HAP-1 (cell line): Measurements from ENCODE around the gene MYH7.
"Not testable (repeated sequence)": the region's sequence is repeated elsewhere in the genome, so short reads cannot be mapped to it uniquely, and the experiment has no call there.

Source experiments
- DNase-seq, 2 experiments: peaks; one replicate each; pipeline ENCODE4 v3.0.0-alpha.2; 2016 to 2020; ENCODE audit warnings: low spot score in 2 of 2
- H3K27me3 ChIP-seq: fragments of 250-450 bp; sonication (Bioruptor Pico); 2 replicates; pipeline ENCODE4 v1.5.1; 2020; ENCODE audit warnings: low read depth, mild to moderate bottlenecking, moderate library complexity
- H3K36me3 ChIP-seq: fragments of 250-450 bp; sonication (Bioruptor Pico); replicated peaks from 2 replicates; pipeline ENCODE4 v1.5.1; 2020; ENCODE audit warnings: mild to moderate bottlenecking
- H3K4me1 ChIP-seq: fragments of 250-450 bp; sonication (Bioruptor Pico); 2 replicates; pipeline ENCODE4 v1.5.1; 2020; ENCODE audit warnings: mild to moderate bottlenecking
- H3K4me3 ChIP-seq: fragments of 250-450 bp; sonication (Bioruptor Pico); 2 replicates; pipeline ENCODE4 v1.5.1; 2020; ENCODE audit warnings: mild to moderate bottlenecking, moderate library complexity
- H3K9me3 ChIP-seq: fragments of 250-450 bp; sonication (Bioruptor Pico); 2 replicates; pipeline ENCODE4 v1.5.1; 2020; ENCODE audit warnings: mild to moderate bottlenecking, moderate library complexity
- in situ Hi-C: fragments of 300-500 bp; cut with MboI; formaldehyde crosslinking; loops from 3 replicates; pipeline ENCODE4 v1.14.3; 2020; ENCODE audit warnings: low sequenced_read_pairs, inconsistent platforms, mixed read lengths

Gene MYH7

DNA sequence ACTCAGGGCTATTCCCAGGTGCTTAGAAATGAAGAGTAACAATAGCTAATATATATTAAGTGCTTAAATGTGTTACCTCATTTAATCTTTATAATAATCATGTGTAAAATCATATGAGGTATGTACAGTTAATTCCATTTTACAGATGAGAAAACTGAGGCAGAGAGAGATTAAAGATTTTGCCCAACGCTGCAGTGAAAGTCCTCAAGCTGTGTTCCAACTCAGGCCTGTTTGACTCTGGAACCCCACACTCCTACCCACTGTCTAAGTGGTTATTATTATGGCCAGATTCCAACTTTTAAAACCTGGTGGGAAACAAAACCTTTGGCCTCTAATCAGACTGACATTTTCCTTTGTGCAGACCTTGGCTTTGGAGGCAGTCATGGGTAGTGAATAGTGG is 48.5 kb downstream of the MYH7 start:
- in situ Hi-C loops: no loop called here

DNA sequence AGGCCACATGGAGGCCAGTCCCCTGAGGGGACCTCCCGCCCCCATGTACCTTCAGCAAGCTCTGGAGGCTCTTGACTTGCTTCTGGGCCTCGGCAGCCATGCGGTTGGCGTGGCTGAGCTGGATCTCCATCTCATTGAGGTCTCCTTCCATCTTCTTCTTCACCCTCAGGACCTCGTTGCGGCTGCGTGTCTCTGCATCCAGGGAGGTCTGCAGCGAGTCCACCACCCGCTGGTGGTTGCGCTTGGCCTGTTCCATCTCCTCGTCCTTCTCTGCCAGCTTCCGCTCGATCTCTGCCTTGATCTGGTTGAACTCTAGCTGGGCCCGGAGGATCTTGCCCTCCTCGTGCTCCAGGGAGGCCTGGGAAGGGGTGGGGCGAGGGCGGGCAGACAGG is 49.2 kb downstream of the MYH7 start:
- in situ Hi-C loops: not testable (repeated sequence)

More for the DNA sequence above, 48.5 kb downstream of the MYH7 start:
- Histone ChIP-seq H3K4me1 (no peaks in the 10 kb centered on the region), H3K9me3 (no peaks in the 10 kb centered on the region), H3K36me3 (no peaks in the 10 kb centered on the region), H3K27me3 (peaks cover 6% of the 10 kb centered on the region), H3K4me3 (no peak overlapping the region)
- no peak for DNase-seq

DNA sequence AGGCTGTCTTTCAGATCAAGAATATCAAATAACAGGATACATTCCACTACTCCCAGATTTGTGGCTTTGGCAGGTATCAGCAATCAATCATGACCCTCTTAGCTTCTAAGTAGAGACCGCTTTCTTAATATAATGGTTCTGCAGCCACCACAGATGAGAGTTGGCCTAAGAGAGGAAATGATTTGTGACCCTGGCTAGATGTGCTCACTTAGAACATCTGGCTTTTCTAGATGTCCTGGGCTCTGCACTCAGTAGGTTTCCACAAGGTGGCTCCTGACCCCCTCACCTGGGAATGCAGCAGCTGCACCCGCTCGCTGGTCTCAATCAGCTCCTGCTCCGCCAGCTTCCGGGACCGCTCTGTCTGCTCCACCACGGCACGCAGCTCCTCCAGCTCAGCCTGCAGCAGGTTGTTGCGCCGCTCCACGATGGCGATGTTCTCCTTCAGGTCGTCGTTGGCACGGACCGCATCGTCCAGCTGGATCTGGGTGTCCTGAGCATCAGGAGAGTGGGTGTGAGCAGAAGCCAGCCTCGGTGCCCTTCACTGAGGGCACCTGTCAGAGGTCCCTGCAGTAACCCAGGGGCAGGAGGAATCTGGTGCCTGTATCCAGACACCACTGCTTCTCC is 49.7 kb downstream of the MYH7 start:
- H3K27me3 ChIP-seq: peaks cover 5% of the 10 kb centered on the region
- DNase-seq: no peak
- no peak overlapping the region for H3K4me3 ChIP-seq
- H3K4me1 ChIP-seq: no peaks in the 10 kb centered on the region
- in situ Hi-C loops: no loop called here
- H3K36me3 ChIP-seq: no peaks in the 10 kb centered on the region
- no peaks in the 10 kb centered on the region for H3K9me3 ChIP-seq

More for the DNA sequence above, 49.2 kb downstream of the MYH7 start:
- not testable (repeated sequence) for DNase-seq, H3K36me3 ChIP-seq, H3K4me1 ChIP-seq, H3K9me3 ChIP-seq, H3K27me3 ChIP-seq, H3K4me3 ChIP-seq

DNA sequence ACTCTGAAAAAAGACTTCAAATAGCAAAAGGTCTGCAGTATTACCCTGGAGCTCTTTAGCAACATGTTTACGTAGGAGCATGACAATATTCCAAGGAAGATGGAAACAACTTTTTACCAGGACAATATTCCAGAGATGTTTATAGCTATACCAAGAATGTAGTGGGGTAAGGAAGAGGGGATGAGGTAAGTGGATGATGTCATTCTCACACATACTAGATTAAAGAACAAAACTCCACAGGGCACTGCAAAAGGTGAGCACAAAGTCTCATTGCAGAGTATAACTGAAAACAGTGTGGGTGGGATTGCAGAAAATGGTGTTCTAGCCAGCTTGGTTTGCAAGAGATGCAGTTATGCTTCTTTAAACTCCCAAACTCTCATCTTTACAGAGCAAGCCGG is 50.2 kb downstream of the MYH7 start:
- in situ Hi-C loops: no loop called here
- Histone ChIP-seq H3K36me3 (no peaks in the 10 kb centered on the region), H3K27me3 (peaks cover 5% of the 10 kb centered on the region; the same call in 1 of the 2 replicates), H3K4me3 (no peak overlapping the region), H3K4me1 (no peaks in the 10 kb centered on the region), H3K9me3 (no peaks in the 10 kb centered on the region)
- no peak for DNase-seq

DNA sequence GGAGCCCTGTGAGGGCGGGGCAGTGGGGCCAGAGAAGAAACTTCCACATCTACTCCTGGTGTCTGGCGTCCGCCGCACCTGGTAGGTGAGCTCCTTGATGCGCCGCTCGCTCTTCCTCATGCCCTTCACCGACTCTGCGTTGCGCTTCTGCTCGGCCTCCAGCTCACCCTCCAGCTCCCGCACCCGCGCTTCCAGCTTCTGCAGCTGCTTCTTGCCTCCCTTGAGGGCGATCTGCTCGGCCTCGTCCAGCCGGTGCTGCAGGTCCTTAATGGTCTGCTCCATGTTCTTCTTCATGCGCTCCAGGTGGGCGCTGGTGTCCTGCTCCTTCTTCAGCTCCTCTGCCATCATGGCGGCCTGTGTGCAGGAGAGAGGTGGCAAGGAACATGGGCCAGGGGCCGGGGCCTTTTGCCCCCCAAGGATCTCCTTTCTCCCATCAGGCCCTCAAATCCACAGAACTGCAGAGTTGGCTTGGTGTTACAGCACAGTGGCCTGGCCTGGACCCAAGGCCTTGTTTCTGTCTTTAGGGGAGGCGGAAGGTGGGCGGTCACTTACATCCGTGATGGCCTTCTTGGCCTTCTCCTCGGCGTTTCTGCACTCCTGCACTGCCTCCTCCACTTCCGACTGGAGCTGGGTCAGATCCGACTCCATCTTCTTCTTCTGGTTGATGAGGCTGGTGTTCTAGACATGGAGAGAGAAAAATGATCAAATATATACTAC is 50.9 kb downstream of the MYH7 start:
- in situ Hi-C loops: no loop called here

DNA sequence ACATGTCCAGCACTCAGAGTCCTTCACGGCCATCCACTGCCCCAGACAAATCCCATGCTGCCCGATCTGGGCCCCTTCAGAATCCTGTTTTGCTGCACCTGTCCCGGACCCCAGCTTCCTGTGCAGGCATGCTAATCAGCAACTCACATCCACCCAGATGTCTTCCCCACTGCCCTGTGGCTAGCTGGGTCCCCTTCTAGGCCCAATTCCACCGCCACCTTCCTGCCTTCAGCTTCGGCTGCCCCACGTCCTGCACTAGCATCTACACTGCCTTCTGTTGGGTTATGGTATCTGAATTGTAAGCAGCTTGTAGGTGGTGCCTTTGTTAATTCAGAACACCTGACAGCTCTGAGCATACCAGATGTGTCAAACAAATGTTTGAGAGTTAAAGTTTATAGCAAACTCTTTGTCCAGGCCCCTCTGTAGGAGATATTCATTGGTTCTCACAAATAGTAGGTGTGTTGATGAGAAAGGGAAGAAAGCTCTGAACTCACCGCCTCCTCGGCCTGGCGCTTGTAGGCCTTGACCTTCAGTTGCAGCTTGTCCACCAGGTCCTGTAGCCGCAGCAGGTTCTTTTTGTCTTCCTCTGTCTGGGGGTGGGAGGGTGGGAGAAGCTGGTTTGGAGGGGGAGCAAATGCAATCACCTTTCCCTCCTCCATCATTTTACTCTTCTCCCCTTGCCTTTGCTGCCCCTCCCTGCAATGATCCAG is 52.6 kb downstream of the MYH7 start:
- peaks cover 13% of the 10 kb centered on the region; the same call in 1 of the 2 replicates for H3K27me3 ChIP-seq
- H3K4me1 ChIP-seq: no peaks in the 10 kb centered on the region
- no peaks in the 10 kb centered on the region for H3K9me3 ChIP-seq
- DNase-seq: no peak
- in situ Hi-C loops: no loop called here
- H3K4me3 ChIP-seq: no peak overlapping the region
- no peaks in the 10 kb centered on the region for H3K36me3 ChIP-seq

More for the DNA sequence above, 50.9 kb downstream of the MYH7 start:
- Histone ChIP-seq H3K36me3 (no peaks in the 10 kb centered on the region), H3K9me3 (no peaks in the 10 kb centered on the region), H3K4me3 (no peak overlapping the region), H3K4me1 (no peaks in the 10 kb centered on the region), H3K27me3 (peaks cover 10% of the 10 kb centered on the region; the same call in 1 of the 2 replicates)
- no peak for DNase-seq

DNA sequence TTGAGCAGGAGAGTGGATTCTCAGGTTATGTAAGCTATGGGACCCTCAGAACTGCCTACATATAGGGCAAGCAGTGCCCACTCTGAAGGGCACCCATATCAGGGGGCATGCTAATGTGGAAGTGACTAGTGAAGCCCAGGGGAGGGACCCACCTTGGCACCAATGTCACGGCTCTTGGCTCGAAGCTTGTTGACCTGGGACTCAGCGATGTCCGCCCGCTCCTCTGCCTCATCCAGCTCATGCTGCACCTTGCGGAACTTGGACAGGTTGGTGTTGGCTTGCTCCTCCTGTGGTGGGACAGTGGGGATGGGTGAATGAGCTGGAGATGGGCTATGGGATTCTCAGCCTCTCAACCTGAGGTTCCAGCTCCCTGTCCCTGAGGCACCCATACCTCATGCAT is 53.2 kb downstream of the MYH7 start:
- no peaks in the 10 kb centered on the region for H3K36me3 ChIP-seq
- H3K4me1 ChIP-seq: no peaks in the 10 kb centered on the region
- no peak overlapping the region for H3K4me3 ChIP-seq
- DNase-seq: no peak
- in situ Hi-C loops: no loop called here
- H3K27me3 ChIP-seq: peaks cover 13% of the 10 kb centered on the region; the same call in 1 of the 2 replicates
- H3K9me3 ChIP-seq: no peaks in the 10 kb centered on the region

DNA sequence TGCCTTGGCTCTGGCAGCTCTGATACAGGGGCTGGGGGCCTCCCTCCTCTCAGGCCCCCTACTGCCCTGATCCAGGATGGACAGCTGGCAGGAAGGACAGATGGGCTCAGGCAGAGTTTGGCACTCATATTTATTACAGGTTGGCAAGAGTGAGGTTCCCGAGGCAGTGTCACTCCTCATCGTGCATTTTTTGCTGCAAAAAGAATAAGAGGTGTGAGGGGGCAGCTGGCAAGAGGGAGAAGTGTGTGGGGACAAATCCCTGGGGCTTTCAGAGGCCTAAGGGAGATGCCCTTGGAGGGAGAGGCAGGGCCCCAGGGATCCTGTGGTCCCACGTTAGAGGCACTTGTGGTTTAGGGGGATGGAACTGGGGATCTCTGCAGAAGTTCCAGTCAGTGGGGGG is 53.6 kb downstream of the MYH7 start:
- Histone ChIP-seq H3K4me1 (no peaks in the 10 kb centered on the region), H3K9me3 (no peaks in the 10 kb centered on the region), H3K36me3 (no peaks in the 10 kb centered on the region), H3K27me3 (peaks cover 13% of the 10 kb centered on the region; the same call in 1 of the 2 replicates), H3K4me3 (no peak overlapping the region)
- peak in 1 of 2 experiments; percentile 100 for DNase-seq
- in situ Hi-C loops: no loop called here

DNA sequence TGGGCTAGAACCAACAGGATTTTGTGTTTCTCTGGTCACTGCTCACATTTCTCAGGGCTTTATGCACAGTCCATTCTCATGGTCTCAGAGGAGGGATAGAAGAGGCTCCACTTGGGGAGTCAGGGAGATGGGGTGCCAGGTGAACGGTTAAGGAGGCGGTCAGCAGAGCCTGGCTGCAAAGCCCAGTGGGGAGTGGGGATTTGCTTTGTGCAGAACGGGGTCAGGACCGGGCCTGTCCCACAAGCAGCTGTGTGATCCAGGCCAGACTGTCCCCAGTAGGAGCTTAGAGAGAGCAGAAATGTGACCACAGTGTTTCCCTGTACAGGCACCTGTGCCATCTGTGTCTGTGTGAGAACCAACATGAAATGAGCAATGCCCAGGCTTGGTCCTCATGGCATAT is 54.5 kb downstream of the MYH7 start:
- no peak for DNase-seq
- H3K36me3 ChIP-seq: no peaks in the 10 kb centered on the region
- H3K27me3 ChIP-seq: peaks cover 13% of the 10 kb centered on the region; the same call in 1 of the 2 replicates
- H3K9me3 ChIP-seq: no peaks in the 10 kb centered on the region
- H3K4me3 ChIP-seq: no peak overlapping the region
- in situ Hi-C loops: no loop called here
- no peaks in the 10 kb centered on the region for H3K4me1 ChIP-seq

DNA sequence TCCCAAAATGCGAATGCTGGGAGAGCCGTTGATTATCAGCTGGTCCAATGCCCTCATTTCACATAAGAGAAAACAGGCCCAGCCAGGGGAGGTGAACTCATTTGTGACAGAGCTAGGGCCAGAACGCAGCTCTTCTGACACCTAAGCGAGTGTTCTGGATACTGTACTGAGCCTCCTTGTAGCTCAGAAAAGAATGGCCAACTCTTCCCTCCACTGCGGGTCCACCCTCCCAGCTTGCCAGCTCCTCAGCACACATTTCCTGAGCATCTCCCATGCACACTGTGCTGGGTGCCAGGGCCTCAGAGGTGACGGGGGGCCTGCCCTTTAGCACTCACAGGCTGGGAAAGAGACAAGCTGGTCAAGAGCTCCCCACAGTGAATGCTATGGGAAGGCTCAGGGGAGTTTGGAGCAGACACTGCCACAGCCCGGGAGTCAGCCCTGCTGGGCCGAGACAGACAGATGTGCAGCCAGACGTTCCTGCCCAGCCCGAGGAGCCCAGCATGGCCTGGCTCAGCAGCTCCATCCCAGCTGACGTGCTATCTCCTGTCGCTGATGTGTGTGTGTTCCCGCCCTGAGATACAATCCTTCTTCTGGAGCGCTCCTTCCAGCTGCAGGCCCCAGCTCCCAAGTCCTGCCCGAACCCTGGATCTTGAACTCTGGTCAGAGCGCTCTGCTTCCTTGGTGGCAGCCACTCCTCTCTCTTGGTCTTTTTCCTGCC is 55.1 kb downstream of the MYH7 start:
- DNase-seq: no peak
- Histone ChIP-seq H3K27me3 (peaks cover 13% of the 10 kb centered on the region; the same call in 1 of the 2 replicates), H3K9me3 (no peaks in the 10 kb centered on the region), H3K36me3 (no peaks in the 10 kb centered on the region), H3K4me1 (no peaks in the 10 kb centered on the region), H3K4me3 (no peak overlapping the region)
- in situ Hi-C loops: no loop called here

DNA sequence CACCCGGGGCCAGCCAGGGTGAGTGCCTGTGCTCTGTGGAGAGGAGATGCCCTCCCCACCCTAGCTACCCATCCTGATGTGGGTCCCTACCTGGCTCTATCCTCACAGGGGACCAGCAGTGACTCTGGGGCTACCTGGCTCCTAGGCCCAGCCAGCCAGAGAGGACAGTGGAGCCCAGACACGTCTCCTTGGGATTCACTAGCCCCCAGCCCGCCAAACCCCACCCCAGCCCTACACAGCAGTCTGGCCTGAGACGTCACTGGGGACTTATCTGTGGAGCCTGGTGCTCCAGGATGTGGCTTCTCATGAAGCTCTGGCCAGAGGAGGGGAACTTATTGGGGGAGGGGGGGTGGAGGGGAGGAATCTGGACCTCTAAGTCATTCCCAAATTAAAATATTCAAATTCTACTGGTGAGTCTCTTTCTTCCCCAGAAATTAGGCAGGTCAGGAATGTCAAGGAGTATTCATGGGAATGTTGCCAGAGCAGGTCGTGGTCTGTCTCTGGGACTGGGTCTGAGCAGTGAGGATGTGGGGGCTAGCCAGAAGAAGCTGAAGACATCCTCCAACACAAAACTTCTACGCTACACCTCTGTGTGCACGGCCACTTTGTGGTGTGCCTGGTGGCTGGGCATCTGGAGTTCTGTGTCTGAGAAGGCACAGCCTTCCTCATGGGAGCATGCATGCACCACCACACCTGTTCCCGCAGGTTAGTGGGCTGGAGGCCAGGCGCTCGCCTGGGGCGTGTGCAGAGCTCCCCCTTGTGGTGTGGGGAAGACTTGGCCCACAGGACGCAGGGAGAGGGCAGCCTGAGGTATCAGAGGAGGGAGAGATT is 55.9 kb downstream of the MYH7 start:
- in situ Hi-C loops: no loop called here
- H3K4me1 ChIP-seq: no peaks in the 10 kb centered on the region
- DNase-seq: peak; percentile 8 to 72
- no peaks in the 10 kb centered on the region for H3K9me3 ChIP-seq
- H3K27me3 ChIP-seq: peaks cover 13% of the 10 kb centered on the region; the same call in 1 of the 2 replicates
- no peaks in the 10 kb centered on the region for H3K36me3 ChIP-seq
- H3K4me3 ChIP-seq: no peak overlapping the region

DNA sequence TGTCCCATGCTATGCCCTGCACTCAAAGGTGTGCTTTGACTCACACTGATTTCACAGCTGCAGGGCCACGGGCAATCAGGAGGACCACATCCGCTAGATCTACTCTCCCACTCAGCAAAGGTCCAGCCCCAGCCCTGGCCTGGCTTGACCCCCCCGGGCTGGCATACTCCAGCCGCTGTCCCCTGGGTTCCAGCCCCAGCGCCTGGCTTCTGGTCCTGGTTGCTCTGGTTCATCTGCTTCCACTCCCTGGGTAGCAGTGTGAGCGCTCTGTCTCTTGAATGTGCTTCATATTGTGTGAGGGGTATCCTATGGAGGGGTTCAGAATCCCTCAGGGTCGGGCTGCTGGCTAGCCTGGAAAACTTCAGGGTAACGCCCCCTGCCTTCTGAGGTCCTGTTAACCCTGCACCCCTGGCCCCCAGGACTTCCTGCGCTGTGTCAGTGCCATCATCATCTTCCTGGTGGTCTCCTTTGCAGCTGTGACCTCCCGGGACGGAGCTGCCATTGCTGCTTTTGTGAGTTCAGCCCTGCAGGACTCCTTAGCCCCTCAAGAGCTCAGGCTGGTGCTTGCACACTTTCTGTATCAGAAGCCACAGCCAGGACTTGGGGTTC is 56.7 kb downstream of the MYH7 start:
- Histone ChIP-seq H3K9me3 (no peaks in the 10 kb centered on the region), H3K4me3 (no peak overlapping the region), H3K36me3 (no peaks in the 10 kb centered on the region), H3K4me1 (no peaks in the 10 kb centered on the region), H3K27me3 (peaks cover 12% of the 10 kb centered on the region)
- in situ Hi-C loops: no loop called here
- DNase-seq: no peak
